ENCODE results near the gene MORC4.
"Not testable (repeated sequence)": the region's sequence is repeated elsewhere in the genome, so short reads cannot be mapped to it uniquely, and the experiment has no call there.

MORC4 gene

GRCh38 chrX:107000013-107000515 lies at the start of gene MORC4:
MORC4 (minus strand) TSS chrX:107000212; CDS start chrX:106999969, 243 bp downstream.
- DNase-seq (ENCODE audit: low read depth in 2 of 2), result peak; percentile 46 to 62

DNA sequence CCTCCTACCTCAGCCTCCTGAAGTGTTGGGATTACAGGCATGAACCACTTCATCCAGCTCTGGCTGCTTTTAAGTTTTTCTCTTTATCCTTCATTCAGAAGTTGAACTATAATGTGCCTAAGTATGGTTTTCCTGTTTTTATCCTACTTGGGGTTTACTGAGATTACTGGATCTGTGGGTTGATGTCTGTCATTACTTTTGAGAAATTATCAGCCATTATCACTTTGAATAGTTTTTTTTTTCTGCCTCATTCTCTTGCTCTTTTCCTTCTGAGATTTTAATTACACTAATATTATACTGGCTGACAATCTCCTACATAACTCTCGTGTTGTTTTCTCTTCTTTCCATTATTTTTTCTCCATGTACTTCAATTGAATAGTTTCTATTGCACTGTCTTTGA lies 47.6 kb upstream of the MORC4 start:
- no peak for DNase-seq (ENCODE audit: low read depth in 2 of 2)

DNA sequence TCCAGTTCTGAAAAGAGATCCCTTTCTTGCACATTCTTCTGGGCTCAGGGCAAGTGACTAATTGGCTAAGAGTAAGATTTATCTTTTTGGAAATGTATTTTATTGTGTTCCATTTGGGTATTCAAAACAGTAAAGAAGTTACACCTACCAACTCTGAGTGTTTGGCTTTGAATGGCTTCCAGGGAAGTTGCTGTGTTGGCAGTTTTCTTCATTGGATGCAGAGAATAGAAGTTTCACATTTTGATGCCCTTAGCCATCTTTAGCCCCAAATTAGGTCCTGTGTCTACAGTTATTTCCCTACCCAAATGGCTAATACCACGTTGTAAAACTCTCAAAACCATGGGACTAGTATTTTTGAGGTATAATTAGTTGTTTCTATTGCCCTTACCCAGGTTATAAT lies 29.7 kb upstream of the MORC4 start:
- DNase-seq (ENCODE audit: low read depth in 2 of 2), result no peak

GRCh38 chrX:107025545-107025944 lies 25.5 kb upstream of the MORC4 start:
- no peak for DNase-seq (ENCODE audit: low read depth in 2 of 2)

DNA sequence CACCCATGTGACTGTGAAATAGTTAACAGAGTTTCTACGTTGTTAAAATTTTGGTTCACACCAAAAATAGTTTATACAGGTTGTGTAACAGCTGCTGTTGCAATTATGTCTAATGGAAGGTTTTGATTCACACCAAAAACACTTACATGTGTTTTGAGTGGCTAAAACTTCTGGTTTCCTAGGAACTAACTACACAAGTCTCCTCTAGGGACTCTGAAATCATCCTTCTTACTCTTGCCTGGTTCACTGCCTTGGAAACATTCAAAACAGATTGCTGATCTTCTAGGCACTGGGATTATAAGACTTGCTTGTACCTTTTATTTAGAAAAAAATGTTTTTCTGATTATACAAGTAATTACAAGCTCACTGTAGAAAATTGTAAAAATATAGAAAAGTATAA lies 14.9 kb upstream of the MORC4 start:
- DNase-seq (ENCODE audit: low read depth in 2 of 2), result no peak

DNA sequence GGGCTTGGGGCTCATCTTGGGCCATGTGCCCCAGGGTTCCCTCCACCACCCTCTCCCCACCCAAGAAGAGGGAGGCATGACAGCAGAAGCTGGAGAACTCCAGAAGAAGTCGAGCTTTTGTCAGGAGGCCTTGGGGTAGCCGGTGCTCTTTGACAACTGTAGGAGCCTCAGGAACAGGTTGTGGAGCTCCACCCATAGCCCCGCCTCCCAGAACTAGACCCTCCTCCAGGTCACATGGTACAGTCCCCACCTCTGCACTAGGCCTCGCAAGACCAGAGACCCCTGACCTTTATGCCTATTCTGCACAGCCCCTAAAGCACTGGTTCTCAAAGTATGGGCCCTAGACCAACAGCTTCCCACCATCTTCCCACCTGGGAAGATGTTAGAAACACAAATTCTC lies 8.0 kb upstream of the MORC4 start:
- no peak for DNase-seq (ENCODE audit: low read depth in 2 of 2)

DNA sequence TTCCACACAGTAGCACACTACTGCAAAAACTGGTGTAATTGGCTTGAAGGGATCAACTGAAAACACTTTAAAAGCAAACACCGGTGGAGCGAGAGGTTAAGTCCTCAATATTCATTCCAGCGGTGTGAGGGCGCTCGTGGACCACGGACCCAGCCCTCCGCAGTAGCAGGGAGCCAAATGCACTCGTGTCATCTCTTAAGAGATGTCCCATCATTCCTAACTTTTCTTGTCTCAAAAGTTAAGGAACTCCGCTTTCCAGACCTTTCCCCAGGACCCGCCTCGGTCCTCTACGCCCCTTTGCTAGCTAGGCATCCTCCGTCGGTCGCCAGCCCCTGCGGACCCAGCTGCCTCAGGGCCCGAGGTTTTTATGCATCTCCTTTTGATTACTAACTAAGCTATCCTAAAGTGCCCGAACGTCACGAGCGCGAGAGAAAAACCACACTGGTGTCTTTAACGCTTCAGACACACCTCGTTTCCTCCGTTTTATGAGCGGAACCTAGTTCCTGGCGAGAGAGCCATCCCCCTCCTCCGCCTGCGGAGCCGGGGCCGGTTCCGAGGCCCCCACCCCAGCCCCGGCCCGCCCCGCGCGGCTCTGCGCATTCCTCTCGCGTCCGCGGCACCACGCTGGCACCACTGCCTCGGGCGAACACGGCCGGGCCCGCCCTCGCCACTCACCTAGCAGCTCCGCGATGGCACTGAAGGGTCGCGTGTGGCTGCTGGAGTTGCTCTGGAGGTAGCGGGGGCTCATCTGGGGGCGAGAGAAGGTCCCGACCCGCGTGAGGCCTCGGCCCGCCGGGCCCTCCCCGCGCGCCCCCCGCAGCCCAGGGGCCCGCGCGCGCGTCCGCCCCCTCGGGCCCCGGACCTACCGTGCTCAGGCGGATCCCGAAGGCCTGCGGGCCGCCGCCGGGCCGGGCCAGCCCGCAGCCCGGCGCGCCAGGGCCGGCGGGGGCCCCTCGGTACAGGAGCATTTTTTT lies 723 bp downstream of the MORC4 start:
- DNase-seq (ENCODE audit: low read depth in 2 of 2), result peak; percentile 18 to 19

DNA sequence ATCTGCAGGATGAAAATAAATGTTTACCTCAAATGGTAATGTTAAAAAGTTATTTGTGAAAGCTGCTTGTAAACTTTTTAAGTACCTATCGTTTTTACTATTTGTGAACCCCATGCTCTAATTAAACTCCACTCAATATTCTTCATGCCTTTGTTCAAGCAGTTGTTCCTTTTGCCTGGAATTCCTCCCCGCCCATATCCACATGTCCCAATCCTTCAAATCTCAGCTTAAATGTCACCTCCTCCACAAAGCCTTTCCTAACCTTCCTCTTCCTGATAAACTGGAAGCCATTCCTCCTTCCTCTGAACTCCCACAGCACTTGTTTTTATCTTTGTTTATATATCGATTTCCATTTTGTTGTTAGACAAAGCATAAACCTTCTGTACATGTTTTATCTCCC lies 2.4 kb downstream of the MORC4 start:
- DNase-seq (ENCODE audit: low read depth in 2 of 2), result no peak

DNA sequence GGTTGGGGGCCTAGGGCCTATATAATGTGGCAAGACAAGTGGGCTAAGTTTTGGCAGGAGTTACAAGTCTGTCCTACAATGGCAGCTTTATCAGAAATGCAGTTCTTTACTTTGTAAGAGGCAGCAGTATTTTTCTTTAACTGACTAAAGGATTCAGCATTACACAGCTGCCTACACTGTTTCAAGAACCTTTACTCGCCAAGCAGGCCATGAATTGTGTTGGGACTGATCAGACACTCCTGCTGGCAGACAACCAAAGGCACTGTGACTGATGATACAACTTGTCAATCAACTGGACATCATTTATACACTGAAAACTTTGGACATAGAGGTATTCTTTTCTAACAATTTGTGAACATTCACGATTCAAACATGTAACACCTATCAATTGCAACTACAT lies 4.3 kb downstream of the MORC4 start:
- no peak for DNase-seq (ENCODE audit: low read depth in 2 of 2)

GRCh38 chrX:106987488-106987887 lies 12.5 kb downstream of the MORC4 start:
- no peak for DNase-seq (ENCODE audit: low read depth in 2 of 2)

- DNase-seq (ENCODE audit: low read depth in 2 of 2), result no peak
Measured at GRCh38 chrX:106980952-106981626, 18.9 kb downstream of the MORC4 start.

DNA sequence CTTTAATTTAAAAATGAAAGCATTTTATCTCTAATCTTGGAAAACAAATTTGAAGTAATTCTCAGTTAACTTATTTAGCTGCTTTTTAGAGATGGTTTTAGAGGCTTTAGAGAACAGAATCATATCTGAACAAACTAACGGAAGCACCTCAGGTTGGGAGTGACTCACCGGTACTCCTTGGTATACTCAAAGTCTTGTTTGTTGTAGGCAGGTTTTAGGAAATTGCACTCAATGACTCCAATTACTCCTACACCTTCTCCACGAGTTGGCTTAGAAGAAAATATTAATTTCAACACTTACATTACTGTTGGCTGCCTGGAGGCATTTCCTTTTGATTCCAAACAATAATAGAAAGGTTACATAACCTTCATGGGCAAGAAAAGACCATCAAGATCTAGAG lies 23.6 kb downstream of the MORC4 start:
- DNase-seq (ENCODE audit: low read depth in 2 of 2), result no peak

DNA sequence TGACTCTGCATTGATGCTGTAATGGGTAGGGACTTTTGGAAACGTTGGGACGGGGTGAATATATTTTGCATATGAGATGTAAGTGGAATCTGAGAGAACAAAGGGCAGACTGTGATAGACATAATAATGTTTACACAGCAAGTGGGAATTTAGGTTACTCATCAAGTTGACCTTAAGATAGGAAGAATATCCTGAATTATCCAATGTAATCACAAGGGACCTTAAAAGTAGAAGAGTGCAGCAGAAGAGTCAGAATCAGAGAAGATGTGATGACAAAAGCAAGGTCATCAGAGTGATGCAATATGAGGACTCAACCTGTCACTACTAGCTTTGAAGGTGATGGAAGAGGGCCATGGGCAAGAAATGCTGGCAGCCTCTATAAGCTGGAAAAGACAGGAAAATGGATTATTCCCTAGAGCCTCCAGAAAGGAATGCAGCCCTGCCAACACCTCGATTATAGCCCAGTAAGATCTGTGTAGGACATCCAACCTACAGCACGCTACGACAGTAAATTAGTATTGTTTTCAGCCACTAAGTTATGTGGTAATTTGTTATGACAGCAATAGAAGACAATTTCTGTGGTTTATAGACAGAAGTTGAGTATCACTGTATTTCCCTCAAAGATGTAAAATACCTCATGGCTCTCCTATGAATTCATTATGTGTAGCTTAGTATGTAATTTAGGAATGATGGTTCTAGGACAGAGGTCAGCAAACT lies 26.4 kb downstream of the MORC4 start:
- DNase-seq (ENCODE audit: low read depth in 2 of 2), result no peak

- no peak for DNase-seq (ENCODE audit: low read depth in 2 of 2)
Measured at GRCh38 chrX:106972896-106973295, 27.1 kb downstream of the MORC4 start.

GRCh38 chrX:106966547-106966946 lies 33.5 kb downstream of the MORC4 start:
- DNase-seq (ENCODE audit: low read depth in 2 of 2), result not testable (repeated sequence)

DNA sequence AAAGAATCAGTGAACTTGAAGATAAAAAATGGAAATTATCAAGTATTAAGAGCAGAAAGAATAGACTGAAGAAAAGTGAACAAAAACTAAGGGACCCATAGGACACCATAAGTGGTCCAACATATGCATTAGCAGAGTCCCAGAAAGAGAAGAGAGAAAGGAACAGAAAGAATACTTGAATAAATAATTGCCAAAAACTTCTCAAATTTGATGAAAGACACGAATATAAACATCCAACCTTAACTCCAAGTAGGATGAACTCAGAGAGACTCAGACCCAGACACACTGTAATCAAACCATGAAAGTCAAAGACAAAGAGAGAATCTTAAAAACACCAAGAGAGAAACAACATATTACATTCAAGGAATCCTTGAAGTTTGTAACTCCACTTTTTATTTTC lies 35.7 kb downstream of the MORC4 start:
- DNase-seq (ENCODE audit: low read depth in 2 of 2), result no peak

DNA sequence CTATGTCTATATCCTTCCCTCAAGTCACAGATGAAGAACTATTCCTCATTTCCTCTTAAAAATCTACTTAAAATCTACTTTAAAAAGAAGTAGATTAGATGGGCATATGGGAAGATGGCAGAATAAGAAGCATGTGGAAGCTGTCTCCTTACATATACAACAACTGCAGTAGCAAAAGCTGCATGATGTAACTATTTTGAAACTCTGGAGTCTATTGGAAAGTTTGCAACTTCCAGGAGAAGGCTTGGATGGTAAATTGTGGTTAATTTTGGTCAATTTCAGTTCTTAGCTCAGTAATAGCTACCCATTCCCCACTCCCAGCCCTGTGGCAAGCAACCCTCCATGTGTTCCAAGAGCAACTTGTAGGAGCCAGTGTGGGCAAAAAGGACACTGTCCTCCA lies 36.9 kb downstream of the MORC4 start:
- no peak for DNase-seq (ENCODE audit: low read depth in 2 of 2)

DNA sequence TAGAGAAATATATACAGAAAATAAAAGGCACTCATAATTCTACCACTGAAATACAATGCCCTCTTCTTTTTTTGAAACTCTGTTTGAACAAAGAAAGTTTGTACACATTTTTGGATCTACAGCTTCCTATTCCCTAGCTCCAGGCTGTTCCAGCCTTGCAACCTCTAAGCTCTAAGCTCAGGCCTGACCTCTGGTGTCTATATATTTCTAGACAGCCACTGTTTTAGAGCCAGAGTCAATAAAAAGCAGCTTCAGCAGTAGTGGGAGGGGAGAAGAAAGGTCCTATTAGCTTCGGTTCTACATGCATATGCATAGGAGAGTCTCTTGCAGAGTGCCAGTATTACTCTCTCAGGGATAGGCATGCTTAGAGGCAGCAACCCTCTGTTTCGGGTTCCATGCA lies 40.1 kb downstream of the MORC4 start:
- no peak for DNase-seq (ENCODE audit: low read depth in 2 of 2)

- no peak for DNase-seq (ENCODE audit: low read depth in 2 of 2)
Measured at GRCh38 chrX:106957856-106958255, 42.2 kb downstream of the MORC4 start.

- DNase-seq (ENCODE audit: low read depth in 2 of 2), result no peak
Measured at GRCh38 chrX:106955004-106955772, 44.8 kb downstream of the MORC4 start.

GRCh38 chrX:106954041-106954440 lies 46.0 kb downstream of the MORC4 start:
- DNase-seq (ENCODE audit: low read depth in 2 of 2), result no peak

All from stimulated activated CD4-positive, alpha-beta T cell treated with anti-CD3 and anti-CD28 coated beads, Interleukin-1b, Interleukin-23, amount 100 ng/mL, for 4 hours (primary cell).